HG03095 (cell line): ENCODE results near the gene SEC24D.
"Not testable (repeated sequence)": the region's sequence is repeated elsewhere in the genome, so short reads cannot be mapped to it uniquely, and the experiment has no call there.

Experiments
- ATAC-seq: cut with Tn5 transposase; IDR thresholded peaks from one replicate; pipeline ENCODE4 v1.9.1; 2021; ENCODE audit warnings: moderate library complexity; ENCODE audit not compliant: unreplicated experiment

The SEC24D gene, protein sequence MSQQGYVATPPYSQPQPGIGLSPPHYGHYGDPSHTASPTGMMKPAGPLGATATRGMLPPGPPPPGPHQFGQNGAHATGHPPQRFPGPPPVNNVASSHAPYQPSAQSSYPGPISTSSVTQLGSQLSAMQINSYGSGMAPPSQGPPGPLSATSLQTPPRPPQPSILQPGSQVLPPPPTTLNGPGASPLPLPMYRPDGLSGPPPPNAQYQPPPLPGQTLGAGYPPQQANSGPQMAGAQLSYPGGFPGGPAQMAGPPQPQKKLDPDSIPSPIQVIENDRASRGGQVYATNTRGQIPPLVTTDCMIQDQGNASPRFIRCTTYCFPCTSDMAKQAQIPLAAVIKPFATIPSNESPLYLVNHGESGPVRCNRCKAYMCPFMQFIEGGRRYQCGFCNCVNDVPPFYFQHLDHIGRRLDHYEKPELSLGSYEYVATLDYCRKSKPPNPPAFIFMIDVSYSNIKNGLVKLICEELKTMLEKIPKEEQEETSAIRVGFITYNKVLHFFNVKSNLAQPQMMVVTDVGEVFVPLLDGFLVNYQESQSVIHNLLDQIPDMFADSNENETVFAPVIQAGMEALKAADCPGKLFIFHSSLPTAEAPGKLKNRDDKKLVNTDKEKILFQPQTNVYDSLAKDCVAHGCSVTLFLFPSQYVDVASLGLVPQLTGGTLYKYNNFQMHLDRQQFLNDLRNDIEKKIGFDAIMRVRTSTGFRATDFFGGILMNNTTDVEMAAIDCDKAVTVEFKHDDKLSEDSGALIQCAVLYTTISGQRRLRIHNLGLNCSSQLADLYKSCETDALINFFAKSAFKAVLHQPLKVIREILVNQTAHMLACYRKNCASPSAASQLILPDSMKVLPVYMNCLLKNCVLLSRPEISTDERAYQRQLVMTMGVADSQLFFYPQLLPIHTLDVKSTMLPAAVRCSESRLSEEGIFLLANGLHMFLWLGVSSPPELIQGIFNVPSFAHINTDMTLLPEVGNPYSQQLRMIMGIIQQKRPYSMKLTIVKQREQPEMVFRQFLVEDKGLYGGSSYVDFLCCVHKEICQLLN

DNA sequence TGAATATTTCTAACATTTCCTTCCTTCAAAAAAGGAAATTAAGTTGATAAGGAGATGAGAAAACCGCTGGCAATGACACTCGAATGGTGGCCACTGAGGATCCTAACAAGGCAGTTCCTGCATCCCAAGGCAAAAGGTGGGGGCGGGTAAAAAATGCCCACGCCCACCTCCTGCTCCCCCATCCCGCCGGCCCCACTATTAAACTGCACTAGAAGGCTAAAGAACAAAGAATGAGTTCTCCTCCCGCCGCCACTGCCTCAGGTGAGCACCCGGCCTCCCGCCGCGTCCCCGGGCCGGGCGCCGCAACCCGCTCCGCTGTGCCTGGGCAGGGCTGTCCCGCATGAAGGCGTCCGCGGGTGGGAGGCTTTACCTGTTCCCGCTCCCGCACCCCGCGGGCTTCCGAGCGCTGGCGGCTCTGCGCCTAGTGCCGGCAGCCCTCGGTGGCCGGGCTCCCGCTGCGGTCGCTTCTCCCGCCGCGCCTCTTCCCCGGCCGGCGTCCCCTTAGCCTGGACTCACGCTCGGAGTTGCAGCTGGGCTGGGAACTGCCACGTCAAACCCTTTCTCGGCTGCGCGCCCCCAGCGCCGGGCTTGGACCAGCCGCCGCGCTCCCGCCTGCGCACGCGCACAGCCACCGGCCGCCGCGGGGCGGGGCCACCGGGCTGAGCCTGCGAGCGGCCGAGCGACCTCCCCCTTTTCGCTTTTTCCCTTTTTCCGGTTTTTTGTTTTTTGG, at the start of gene SEC24D:
SEC24D (minus strand) TSS at position 556 of the 730 bp plus-strand sequence. CDS start 2,430 bp downstream, outside the sequence.
- peak; percentile 70 for ATAC-seq

- ATAC-seq = no peak
Observed at GRCh38 chr4:118884716-118885115, 48.8 kb upstream of the SEC24D start.

GRCh38 chr4:118883861-118884260, 47.9 kb upstream of the SEC24D start:
- ATAC-seq = no peak

DNA sequence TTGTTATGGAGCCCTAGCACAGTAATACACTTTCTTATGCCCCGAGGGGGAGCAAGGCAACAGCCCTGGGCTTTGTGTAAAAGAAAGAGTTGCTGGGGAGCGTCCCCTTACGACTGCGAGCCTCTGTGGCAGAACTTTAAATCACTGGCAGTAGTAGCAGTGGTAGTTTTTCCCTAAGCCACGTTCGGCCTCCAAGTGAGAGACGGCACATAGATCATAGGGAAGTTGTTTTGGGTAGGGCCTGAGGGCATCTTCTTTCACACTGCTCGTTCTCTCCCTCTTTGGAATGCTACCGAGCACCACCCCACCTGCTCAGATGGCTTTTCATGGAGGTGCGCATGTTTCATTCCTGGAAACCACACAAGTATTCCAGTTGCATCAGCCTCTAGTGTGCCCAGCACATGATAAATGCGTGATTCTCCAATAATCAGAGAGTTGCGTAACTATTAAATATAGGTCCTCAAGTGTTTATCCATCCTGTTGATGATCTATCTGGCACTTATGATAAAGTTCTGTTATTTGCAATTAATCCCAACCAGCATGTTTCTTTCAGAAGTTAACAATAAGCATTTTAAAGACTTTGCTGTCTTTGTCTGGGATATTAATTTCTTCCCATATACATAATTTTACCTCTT, 45.7 kb upstream of the SEC24D start:
- ATAC-seq = no peak

- no peak for ATAC-seq
Observed at GRCh38 chr4:118879409-118879808, 43.5 kb upstream of the SEC24D start.

DNA sequence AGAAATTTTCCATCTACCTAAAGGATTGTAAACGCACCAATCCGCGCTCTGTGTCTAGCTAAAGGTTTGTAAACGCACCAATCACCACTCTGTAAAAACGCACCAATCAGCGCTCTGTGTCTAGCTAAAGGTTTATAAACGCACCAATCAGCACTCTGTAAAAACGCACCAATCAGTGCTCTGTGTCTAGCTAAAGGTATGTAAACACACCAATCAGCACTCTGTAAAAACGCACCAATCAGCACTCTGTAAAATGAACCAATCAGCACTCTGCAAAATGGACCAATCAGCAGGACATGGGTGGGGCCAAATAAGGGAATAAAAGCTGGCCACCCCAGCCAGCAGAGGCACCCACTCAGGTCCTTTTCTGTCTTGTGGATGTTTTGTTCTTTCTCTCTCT, 42.6 kb upstream of the SEC24D start:
- not testable (repeated sequence) for ATAC-seq

DNA sequence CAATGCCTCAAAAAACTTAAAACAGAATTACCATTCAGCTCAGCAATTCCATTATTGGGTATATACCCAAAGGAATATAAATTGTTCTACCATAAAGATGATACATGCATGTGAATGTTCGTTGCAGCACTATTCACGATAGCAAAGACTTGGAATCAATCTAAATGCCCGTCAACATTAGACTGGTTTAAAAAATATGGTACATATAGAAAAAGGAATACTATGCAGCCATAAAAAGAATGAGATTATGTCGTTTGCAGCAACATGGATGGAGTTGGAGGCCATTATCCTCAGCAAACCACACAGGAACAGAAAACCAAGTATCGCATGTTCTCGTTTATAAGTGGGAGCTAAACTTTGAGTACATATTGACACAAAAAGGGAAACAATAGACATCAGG, 41.9 kb upstream of the SEC24D start:
- no peak for ATAC-seq

DNA sequence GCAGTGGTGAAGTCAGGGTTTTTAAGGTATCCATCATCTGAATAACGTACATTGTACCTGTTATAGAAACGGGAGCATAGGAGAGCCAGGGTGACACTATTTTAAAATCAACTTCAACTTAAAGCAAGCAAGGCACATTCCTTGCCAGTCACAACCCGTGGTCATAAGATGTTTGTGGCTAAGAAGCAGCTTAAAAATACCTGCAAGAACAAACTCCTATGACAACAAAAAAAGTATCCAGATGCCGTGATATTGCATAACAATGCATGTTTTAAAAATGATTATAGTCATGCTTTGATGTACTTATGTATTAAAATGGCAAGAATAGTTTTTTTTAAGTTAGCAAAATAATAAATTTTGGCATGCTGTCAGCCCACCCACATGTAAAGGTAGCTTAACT, 36.3 kb upstream of the SEC24D start:
- no peak for ATAC-seq

DNA sequence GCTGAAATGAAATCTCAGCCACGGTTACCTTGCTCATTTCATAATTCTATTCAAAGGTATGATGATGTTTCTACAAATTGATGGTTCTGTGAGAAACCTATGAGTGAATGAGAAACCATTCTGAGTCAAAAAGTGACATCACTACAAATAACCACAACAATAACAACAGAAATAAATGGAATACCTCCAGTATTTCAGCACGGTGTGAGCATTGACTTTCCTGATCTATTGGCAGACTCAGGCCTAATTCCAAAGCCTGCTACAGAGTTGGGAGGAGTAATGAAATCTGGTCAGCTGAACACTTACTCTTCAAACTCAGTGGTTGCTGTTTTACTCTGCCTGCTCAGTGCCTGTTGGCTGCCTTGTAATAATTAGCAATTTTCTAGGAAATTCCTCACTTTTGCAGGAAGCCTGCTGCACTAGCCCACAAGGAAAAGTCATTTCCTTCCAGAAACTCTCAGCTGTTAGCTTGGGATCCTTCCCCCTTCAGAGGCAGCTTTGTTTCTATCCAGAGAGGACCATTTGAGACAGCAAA, 33.9 kb upstream of the SEC24D start:
- ATAC-seq = no peak

DNA sequence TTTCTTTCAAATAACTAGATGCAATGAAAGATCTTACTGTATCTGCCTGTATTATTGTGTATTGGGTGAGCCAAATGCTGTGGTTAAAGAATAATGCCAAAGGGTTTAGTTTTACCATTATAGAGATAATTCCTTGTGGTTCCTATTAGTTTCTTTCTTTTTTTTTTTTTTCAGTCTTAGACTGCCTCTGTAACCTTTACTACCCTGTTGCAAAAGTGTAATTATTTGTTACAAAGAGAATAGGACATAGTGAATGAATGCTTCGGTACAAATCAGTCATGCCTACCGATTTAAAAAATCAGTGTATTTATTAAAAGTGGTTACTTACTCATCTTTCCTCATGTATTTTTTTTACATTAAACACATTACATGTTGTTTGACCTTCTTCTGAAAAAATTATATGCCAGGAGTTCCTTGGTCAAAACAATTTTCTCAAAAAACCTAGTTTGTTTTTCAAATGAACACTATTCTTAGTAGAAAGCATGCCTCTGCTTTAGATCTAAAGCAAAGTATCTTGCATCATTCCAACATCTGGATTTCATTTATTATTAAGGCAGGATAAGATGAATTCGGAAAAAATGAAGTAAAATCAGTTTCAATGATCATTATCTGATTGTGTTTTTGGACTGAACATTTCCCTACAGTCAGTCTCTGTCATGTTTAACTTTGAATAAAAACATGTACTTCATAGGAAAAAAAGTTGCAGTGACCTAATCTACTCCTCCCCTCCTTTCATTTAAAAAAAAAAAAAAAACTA, 31.6 kb upstream of the SEC24D start:
- no peak for ATAC-seq

GRCh38 chr4:118866442-118866841, 30.5 kb upstream of the SEC24D start:
- ATAC-seq = no peak

GRCh38 chr4:118865091-118865708, 29.3 kb upstream of the SEC24D start:
- peak; percentile 65 for ATAC-seq

GRCh38 chr4:118858779-118859178, 22.9 kb upstream of the SEC24D start:
- ATAC-seq = no peak

DNA sequence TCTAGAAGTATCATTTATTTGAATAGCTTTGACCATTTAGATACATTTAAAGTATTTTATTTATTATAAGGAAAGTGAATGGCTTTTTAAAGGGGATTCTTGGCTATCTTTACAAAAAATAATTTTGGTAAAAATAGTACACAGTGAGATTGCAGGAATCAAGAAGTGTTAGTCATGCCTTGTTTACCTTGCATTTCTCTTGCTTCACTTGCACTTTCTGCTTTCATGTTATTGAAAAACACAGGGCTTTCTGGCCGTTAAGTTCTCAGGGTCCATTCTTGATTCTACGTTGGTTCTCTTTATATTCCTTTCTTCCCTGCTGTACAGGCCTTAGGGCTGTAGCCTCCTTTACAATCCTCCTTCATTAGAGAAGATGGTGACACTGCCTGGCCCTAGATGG, 21.8 kb upstream of the SEC24D start:
- ATAC-seq = no peak

DNA sequence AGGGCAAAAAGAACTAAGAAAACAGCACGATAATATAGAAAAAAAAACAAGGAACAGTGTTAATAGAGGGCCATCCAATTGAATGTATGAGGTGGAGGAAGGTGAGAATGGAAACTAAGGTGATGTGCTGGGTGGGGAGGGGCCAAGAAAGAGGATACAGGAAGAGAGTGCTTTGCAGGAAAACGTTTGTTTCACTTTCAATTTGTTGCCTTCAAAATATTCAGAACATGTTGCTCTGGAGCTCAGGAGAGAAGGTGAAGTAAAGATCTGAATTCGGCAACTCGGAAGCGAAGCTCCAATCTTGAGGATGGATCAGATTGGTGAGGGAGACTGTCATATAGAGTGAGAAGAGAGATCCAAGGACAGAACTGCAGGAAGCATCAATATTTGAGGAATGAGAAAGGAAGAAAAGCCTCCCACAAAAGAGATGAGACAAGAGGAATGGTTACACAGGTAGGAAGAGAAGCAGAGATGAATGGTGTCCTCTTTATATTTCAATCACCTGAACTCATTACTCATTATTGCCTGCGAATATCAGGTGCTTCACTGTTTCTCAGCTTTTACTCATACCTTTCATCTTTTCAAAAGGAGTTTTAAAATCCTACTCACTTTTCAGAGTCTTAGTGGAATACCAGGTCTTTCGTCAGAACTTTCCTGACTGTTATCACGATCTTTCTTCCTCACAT, 14.7 kb upstream of the SEC24D start:
- peak; percentile 95 for ATAC-seq

DNA sequence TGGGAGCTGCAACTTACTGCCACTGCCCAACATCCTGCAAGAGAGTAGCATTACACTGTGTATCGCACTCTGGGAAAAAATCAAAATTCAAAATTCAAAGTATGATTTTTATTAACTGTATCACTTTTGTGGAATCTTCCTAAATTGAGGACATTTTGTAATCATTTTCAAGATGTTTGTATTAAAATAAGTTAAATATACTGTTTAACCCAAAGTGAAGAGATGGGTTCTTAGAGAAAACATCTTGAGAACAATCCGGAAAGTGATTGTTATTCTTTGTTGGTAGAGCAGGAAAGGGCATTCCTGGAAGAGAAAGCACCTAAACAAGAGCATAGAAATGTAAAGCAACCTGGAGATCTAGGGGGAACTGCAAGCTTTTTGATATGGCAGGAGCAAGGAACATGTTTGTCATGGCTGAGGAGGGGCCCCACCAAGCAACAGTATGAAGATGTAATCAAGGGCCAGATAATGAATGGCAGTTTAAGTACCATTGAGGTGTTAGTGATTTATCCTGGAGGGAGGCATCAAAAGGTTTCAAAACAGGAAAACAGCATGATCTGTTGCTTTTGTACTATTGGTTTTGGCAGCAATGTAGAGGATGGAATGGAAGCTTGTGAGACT, 14.1 kb upstream of the SEC24D start:
- no peak for ATAC-seq

DNA sequence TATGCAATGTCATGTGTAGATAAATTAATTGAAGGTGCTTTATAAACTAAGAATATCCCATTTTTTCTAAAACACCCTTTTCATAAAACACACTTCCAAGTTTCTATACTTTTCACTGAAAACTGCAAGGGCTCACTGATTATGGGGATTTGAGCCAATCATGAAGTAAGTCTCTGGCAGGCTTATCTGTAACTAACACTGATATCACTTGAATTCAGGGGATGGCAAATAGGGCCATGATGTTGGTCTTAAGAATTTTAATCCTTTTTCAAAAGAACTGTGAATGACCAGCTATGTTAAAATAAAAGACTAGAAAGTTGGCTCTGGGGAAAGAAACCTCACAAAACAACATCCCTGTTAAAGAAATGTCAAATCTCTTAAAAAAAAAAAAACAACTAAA, 13.0 kb upstream of the SEC24D start:
- no peak for ATAC-seq

- no peak for ATAC-seq
Observed at GRCh38 chr4:118848242-118848641, 12.3 kb upstream of the SEC24D start.
